ENCODE results near the gene DCTPP1. TPM values are rescaled to one million over a fixed set of nuclear protein-coding genes. Genes with fewer than 3 reads are reported as not detected.
"Not testable (repeated sequence)": the region's sequence is repeated elsewhere in the genome, so short reads cannot be mapped to it uniquely, and the experiment has no call there.

The DCTPP1 gene
- total and polyA plus RNA-seq, 4 donors: 13.2 to 50.9 (median 27.0) TPM

GRCh38 chr16:30456302-30456701, 26.5 kb upstream of the DCTPP1 start:
- Histone ChIP-seq H3K9ac (ENCODE audit: insufficient read depth in 1 of 2, low read length in 2 of 2) (no peak overlapping the region), H3K4me1 (ENCODE audit: control insufficient read depth in 5 of 5, insufficient read depth in 5 of 5, low read length in 5 of 5) (no peaks in the 10 kb centered on the region), H3K4me3 (no peak overlapping the region), H3K27ac (ENCODE audit: low read depth in 1 of 2, low read length in 1 of 2) (no peak overlapping the region), H3K36me3 (ENCODE audit: control insufficient read depth in 4 of 4, insufficient read depth in 4 of 4, low read length in 4 of 4) (no peaks in the 10 kb centered on the region), H3K9me3 (ENCODE audit: control insufficient read depth in 4 of 4, insufficient read depth in 3 of 4, low read length in 3 of 4) (no peaks in the 10 kb centered on the region), H3K27me3 (ENCODE audit: control insufficient read depth in 3 of 3, insufficient read depth in 3 of 3, low read length in 2 of 3) (no peaks in the 10 kb centered on the region)
- DNase-seq (no peak), ATAC-seq (ENCODE audit: insufficient read depth, low FRiP score) (no peak)
- 94 to 97% methylated on average over 1 of the region's 1 CpG for WGBS, 2 donors
- no peak for TF ChIP-seq CTCF (IDR thresholded peaks at IDR 0.05; ENCODE audit: control extremely low read depth, extremely low read depth)

GRCh38 chr16:30452709-30453580, 23.1 kb upstream of the DCTPP1 start:
- not testable (repeated sequence) for H3K4me1 ChIP-seq (ENCODE audit: control insufficient read depth in 5 of 5, insufficient read depth in 5 of 5, low read length in 5 of 5); DNase-seq; H3K9ac ChIP-seq (ENCODE audit: insufficient read depth in 1 of 2, low read length in 2 of 2); H3K27me3 ChIP-seq (ENCODE audit: control insufficient read depth in 3 of 3, insufficient read depth in 3 of 3, low read length in 2 of 3); H3K9me3 ChIP-seq (ENCODE audit: control insufficient read depth in 4 of 4, insufficient read depth in 3 of 4, low read length in 3 of 4); H3K27ac ChIP-seq (ENCODE audit: low read depth in 1 of 2, low read length in 1 of 2); H3K4me3 ChIP-seq; H3K36me3 ChIP-seq (ENCODE audit: control insufficient read depth in 4 of 4, insufficient read depth in 4 of 4, low read length in 4 of 4); ATAC-seq (ENCODE audit: insufficient read depth, low FRiP score)
- 68 to 74% methylated on average over 20 of the region's 20 CpGs for WGBS, 2 donors

GRCh38 chr16:30449116-30449435, 19.2 kb upstream of the DCTPP1 start:
- no peaks in the 10 kb centered on the region for H3K27me3 ChIP-seq (ENCODE audit: control insufficient read depth in 3 of 3, insufficient read depth in 3 of 3, low read length in 2 of 3)
- ATAC-seq (ENCODE audit: insufficient read depth, low FRiP score) (no peak), DNase-seq (no peak)
- H3K36me3 ChIP-seq (ENCODE audit: control insufficient read depth in 4 of 4, insufficient read depth in 4 of 4, low read length in 4 of 4): peaks cover 0 to 6% (median 2%) of the 10 kb centered on the region in 4 donors
- TF ChIP-seq CTCF (IDR thresholded peaks at IDR 0.05; ENCODE audit: control extremely low read depth, extremely low read depth): no peak
- H3K27ac ChIP-seq (ENCODE audit: low read depth in 1 of 2, low read length in 1 of 2): no peak overlapping the region
- H3K4me3 ChIP-seq: no peak overlapping the region
- WGBS, 2 donors: 82 to 87% methylated on average over 3 of the region's 3 CpGs
- no peak overlapping the region for H3K9ac ChIP-seq (ENCODE audit: insufficient read depth in 1 of 2, low read length in 2 of 2)
- peaks cover 0 to 9% (median 6%) of the 10 kb centered on the region in 5 donors for H3K4me1 ChIP-seq (ENCODE audit: control insufficient read depth in 5 of 5, insufficient read depth in 5 of 5, low read length in 5 of 5)
- peaks cover 0 to 5% (median 0%) of the 10 kb centered on the region in 4 donors for H3K9me3 ChIP-seq (ENCODE audit: control insufficient read depth in 4 of 4, insufficient read depth in 3 of 4, low read length in 3 of 4)

DNA sequence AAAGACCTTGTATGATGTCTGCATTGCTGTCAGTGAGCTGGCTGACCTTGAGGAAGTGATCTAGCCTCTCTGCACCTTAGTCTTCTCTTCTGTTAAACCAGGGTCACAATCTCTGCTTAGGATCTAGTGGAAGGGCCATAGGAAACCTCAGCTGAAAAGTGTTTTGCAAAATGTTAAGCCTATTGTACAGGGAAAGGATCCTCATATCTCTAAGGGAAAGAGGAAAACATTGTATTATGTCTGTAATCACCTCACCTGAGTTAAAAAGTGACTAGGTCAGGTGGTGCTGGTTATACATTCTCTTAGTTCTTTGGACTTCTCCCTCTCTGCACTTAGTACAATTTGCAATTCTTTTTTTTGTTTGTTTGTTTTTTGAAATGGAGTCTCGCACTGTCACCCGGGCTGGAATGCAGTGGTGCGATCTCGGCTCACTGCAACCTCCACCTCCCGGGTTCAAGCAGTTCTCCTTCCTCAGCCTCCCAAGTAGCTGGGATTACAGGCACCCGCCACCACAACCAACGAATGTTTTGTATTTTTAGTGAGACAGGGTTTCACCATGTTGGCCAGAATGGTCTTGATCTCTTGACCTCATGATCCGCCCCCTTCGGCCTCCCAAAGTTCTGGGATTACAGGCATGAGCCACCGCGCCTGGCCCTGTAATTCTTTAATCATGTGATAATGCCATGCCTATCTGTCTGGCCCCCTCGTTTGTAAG, 17.8 kb upstream of the DCTPP1 start:
- Histone ChIP-seq H3K36me3 (ENCODE audit: control insufficient read depth in 4 of 4, insufficient read depth in 4 of 4, low read length in 4 of 4) (peaks cover 0 to 14% (median 5%) of the 10 kb centered on the region in 4 donors), H3K4me1 (ENCODE audit: control insufficient read depth in 5 of 5, insufficient read depth in 5 of 5, low read length in 5 of 5) (peaks cover 0 to 12% (median 6%) of the 10 kb centered on the region in 5 donors), H3K27ac (ENCODE audit: low read depth in 1 of 2, low read length in 1 of 2) (no peak overlapping the region), H3K9me3 (ENCODE audit: control insufficient read depth in 4 of 4, insufficient read depth in 3 of 4, low read length in 3 of 4) (peaks cover 0 to 5% (median 0%) of the 10 kb centered on the region in 4 donors), H3K9ac (ENCODE audit: insufficient read depth in 1 of 2, low read length in 2 of 2) (no peak overlapping the region), H3K27me3 (ENCODE audit: control insufficient read depth in 3 of 3, insufficient read depth in 3 of 3, low read length in 2 of 3) (no peaks in the 10 kb centered on the region), H3K4me3 (no peak overlapping the region)
- WGBS, 2 donors: 83 to 86% methylated on average over 12 of the region's 12 CpGs
- ATAC-seq (ENCODE audit: insufficient read depth, low FRiP score) (no peak), DNase-seq (no peak)
- TF ChIP-seq CTCF (IDR thresholded peaks at IDR 0.05; ENCODE audit: control extremely low read depth, extremely low read depth): no peak
